HG03108 (cell line): ENCODE data around the gene ABCF2.
A peak's percentile ranks its signal among the peaks of the same experiment; 100 is the strongest.

Source experiments
- ATAC-seq: cut with Tn5 transposase; IDR thresholded peaks from one replicate; pipeline ENCODE4 v1.9.1; 2021; ENCODE audit warnings: moderate library complexity; ENCODE audit not compliant: unreplicated experiment

ABCF2 gene

DNA sequence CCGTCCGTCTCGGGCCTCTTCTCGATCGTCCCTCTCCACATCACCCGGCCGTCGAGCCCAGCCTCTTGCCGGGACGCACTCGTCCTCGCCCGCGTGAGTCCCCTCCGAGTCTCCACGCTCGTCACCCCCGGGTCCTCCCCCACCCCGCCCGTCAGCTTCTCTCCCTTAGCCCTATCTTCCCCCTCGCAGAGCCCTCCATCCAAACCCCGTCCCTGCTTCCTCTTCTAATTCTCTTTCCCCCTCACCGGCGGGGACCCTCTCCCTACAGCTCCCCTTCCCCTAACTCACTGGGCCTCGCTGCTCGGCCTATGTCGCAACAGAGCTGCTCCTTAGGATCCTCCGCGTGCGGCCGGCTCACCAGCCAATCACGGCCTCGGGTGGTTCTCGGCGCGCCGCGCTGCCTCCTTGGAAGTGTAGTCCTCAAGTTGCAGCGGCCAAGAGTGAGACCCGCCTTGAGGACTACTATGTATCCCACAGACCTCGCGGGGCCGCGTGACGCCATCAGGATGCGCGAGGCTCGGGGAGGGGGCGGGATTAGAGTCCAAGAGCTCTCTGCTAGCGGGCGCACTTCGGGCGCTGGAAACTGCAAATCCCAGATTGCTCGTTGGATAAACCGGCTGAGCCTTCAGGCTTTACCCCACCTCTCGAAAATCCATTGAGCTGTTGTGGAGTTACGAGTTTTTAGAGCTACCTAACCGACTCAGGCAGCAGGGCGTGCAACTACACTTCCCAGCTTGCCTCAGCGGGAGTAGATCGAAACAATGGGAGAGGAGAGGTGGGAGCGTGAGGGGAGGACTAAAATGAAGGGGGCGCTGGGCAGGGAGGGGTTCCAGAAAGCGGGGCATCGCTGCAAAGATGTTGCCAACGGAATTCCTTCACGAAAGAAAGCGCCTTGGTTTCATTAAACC is at the start of gene ABCF2:
Gene ABCF2 (minus strand): TSS at position 331 of the 908 bp plus-strand sequence. CDS start 747 bp downstream, outside the sequence.
- ATAC-seq: peak; percentile 99

DNA sequence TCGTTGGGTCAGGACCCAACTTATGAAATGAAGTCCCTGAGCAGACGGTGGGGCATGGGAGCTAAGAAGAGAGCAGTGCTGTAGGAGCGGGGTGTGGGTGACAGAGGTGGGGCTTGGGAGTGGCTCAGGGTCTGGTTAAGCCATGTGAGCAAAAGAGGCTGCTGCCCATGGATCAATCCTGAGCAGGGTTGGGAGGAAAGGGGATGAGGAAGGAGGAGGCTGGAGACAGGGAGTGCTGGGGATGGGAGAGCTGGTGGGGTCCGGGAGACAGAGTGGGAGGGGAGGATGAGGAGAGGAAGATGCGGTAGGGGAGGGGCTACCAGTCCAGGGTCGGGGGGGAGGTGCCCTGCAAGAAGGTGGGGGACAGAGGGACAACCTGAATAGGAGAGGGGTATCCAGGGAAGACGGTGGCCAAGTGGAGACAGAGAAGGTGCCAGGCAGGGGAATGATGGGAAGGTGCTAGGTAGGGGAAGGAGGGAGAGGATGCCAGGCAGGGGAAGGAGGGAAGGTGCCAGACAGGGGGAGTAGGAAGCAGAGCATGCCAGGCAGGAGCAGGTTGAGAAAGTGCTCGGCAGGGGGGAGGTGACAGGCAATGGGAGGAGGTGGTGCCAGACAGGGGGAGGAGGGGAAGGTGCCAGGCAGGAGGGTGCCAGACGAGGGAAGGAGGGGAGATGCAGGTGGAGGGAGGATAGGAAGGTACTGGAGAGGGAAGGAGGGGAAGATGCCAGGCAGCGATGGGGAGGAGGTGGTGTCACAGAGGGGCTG is 49.0 kb upstream of the ABCF2 start:
- no peak for ATAC-seq

DNA sequence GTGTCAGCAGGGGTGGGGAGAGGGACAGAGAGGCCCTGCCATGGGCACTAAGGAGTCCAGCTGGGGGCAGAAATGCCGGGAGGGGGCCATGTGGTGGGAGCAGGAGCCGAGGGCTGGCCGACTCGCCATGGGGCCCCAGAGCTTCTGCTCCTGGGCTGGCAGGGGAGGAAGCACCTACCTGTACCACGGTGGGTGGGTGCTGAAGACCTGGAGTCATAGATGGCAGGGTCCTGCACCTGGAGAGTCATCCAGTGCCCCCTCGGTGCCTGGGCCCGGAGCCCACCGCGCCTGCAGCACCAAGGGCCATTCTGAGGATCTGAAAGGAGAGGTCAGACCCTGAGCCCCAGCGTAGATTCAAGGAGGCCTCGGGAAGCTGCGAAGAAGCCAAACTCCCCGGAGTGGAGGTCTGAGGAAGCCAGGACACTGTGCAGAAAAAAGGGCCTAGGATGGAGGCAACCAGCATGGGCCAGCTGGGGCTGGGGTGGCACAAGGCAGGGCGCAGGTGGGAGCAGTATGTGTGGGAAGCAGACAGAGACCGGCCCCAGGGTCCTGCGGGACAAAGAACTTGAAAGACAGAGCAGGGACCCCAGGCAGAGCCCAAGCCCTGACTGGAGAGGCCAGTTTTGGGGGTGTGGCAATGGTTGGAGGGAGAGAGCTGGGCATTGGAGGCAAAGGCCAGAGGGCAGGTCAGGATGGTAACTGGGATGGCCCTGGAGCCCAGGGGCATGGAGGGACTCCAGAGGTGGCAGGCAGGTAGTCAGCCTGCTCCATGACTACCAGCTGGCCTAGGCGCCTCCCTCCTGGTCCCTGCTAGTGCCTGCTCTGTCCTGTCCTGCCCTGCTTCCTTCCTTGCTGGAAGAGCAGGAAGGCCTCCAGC is 48.2 kb upstream of the ABCF2 start:
- no peak for ATAC-seq

DNA sequence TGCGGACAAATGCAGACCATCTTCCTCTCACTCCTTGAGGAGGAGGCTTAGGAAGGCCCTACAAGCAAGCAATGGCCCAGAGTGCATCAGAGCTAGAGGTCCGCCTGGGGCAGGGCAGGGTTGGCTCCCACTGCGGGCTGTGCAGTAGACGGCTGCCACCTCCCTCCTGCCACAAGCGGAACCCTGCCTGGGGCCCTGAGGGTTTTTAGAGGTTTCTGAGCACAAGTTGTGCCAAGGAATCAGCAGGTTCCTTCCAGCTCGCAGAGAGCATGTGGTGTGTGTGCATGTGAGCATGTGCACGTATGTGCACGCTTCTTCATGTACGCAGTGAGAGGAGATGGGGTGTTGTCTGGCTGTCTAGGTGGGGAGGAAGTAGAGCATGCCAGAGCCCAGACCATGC is 47.4 kb upstream of the ABCF2 start:
- no peak for ATAC-seq

DNA sequence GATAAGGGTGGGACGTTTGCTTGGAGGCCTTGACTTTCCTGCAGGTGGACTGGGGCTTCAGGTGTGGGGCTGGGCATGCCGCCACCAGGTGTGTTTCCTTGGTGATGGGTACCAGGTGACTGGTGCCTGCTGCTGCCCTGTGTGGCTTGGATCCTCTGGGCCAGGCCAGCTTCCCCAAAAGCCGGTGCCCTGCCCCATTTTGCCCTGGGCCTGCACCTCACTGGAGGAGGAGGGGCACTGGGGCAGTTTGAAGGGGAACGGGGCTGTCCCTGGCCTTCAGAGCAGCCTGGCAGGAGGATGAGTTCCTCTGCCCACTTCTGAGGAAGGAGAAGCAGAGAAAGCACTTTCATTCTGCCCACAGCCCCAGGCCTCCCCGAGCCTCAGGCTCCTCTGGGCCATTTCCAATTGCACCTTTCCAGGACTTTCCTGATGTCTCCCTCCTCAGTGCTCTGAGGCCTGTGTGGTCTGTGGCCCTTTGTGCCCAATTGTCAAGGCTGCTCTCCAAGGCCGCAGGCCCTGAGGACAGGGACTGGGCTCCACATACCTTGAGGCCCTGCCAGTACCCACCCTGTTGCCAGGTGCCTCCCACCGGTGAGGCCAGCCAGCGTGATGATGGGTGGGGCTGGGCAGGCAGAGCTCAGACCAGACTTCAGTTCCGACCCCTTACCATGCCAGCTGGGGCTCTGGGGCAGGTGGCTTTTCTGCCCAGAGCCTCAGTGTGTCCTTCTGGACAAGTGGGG is 46.8 kb upstream of the ABCF2 start:
- no peak for ATAC-seq

DNA sequence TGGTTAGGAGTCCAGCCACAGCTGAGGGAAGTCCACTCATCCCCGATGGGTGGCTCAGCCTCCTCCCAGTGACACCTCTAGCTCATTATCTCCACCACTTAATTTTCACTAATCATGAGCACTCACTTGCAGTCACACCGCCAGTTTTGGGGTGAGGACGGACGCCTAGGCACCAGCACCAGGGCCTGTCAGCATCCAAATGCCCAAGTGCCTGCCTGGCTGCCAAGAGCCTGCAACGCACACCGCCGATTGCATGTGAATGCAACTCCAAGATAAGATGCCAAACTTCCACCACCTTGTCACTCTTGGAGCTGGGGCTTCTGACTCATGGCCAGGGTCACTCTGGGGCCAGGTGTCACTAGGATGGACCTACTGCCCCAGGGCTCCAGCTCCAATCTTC is 45.9 kb upstream of the ABCF2 start:
- no peak for ATAC-seq

DNA sequence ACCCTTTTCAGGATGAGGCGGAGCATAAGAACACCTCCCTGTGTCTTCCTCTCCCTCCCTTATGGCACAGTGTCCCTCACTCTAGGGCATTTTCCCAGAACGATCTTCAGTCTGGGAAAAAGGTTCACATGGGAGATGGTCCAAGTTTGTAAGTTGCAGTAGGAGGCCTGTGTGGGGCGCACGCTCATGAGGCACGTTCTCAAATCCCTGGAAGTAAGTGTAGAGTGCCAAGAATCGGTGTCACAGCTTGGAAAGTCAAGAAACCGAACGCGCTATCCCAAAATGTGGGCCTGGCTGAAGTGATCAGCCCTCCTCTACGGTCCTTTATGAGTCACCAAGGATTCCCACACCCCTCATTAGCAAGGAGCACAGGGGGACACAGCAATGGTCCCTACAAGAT is 45.4 kb upstream of the ABCF2 start:
- no peak for ATAC-seq

DNA sequence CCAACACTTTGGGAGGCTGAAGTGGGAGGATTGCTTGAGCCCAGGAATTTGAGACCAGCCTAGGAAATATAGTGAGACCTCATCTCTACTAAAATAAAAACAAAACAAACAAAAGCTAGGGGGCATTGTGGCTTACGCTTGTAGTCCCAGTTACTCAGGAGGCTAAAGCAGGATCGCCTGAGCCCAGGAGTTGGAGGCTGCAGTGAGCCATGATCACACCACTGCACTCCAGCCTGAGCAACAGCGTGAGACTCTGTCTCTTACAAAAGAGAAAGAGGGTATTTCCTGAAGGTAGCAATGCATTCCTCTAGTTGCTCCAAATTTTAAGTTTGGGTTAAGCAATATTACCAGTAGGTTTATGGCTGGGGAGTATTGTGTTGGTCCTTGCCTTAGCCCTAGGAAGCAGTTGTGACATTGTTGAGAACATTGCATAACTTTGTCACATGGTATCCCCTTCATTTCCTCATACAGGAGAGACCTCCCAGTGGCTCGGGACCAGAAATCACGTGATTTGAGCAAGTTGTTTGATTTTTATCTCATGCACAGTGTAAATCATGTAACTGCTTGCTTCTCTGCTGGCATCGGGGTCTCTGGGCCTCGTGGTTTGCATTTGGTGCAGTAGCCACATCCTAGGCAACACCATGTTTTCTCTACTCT is 44.8 kb upstream of the ABCF2 start:
- ATAC-seq: no peak

DNA sequence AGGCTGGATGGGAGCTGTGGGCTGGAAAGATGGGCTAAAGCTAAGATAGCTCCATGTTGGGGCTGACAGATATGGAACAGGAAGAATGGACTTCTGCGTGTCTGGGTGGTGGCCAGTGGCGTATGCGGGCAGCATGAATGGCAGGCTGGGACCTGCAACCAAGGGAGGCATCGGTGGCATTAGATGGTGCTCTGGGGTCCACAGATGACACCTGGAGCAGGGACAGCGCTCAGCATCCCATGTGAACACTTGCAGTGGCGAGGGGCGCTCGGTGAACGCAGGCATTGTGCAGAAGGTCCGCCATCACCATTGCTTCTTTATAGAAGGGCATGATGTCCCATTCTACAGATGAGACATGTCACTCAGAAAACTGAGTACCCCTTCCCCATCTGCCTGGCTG is 42.5 kb upstream of the ABCF2 start:
- ATAC-seq: no peak

DNA sequence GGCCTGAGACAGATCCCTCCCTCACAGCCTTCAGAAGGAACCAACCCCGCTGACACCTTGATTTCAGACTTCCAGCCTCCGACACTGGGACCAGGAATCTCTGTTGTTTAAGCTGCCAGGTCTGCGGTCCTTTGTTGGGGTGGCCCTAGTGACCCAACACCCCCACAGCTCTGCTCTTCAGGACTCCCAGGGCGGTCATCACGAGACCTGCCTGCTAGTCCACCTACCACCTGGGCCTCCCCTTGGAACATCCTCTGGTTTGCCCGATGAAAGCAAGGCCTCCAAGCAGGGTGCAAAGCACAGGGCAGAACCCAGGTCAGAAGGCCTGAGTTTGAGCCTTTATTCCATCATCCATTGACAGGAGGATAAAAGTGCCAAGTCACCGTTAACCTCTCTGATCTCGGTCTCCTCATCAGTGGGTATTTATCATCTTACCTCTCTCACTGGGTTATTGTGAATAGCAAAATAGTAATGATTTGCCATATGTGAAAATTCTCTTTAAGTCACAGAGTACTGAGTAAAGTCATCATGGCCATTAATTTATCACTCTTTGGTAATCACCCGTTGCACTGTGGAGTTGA is 38.4 kb upstream of the ABCF2 start:
- no peak for ATAC-seq

DNA sequence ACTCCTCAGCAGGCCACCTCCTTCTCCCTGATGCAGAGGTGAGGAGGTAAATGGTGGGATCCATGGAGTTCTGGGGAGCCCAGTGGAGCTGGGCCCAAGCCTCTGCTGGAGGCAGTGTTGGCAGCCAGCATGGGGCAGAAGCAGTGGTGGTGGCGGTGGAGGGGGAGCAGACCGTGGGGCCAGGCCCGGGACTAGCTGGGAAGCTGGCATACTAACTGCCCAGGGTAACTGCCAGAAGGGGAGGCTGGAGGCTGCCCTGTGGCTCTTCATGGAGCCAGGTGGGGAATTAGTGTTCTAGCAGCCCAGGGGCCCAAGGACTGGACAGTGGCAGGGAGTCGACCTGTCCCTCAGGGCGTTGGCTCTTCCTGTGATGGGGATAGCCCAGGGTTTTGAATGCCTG is 37.6 kb upstream of the ABCF2 start:
- no peak for ATAC-seq

DNA sequence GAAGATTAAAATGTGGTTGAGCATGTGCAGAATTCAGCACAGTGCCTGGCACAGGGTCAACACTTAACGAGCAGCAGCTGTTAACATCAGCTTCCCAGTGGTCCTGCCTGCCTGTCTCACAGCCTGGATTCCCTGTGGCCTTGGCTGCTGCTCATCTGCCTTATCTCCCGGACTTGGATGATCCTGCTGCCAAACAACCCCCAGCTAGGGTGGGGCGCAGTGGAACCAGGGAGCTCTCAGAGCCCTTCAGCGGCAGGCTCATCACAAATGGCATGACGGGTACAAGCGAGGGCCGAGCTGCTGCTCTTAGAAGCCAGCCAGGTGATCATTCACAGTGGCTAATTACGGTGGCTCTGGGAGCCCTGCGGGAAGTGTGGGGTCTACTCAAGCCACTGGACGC is 34.5 kb upstream of the ABCF2 start:
- ATAC-seq: no peak

DNA sequence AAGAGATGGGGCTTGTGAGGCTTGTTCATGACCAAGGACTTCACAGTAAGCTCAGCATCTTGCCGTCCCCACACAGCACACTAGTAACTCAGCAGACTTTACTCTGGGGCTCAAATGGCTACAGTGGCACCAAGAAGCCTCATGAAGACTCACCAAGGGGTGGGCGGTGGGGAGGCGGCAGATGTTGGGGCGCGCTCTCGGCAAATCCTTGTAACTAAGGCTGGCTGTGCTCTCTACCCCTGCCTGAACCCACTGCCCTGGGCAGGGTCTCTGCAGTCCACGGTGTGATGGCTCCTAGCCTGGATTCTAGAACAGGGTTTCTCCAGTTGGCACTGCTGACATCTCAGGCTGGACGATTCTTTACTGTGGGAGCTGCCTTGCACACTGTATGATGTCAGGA is 33.9 kb upstream of the ABCF2 start:
- no peak for ATAC-seq

DNA sequence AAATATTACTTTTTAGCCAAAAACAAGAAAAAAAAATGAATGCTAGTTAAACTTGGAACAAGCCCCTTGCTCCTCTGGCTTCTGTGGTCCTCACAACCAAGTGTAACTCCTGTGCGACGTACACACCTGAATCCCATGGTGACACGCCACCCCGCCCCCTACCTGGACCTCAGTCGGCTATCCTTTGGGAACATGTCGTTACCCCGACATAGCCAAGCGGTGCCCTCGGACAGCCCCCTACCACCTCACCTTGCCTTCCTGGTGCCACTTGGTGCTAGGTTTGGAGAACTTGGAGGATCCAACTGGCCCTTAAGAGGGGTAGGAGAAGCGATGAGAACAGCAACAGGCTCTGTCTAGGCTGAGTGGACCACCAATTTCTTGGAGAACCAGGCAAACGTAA is 33.5 kb upstream of the ABCF2 start:
- no peak for ATAC-seq

DNA sequence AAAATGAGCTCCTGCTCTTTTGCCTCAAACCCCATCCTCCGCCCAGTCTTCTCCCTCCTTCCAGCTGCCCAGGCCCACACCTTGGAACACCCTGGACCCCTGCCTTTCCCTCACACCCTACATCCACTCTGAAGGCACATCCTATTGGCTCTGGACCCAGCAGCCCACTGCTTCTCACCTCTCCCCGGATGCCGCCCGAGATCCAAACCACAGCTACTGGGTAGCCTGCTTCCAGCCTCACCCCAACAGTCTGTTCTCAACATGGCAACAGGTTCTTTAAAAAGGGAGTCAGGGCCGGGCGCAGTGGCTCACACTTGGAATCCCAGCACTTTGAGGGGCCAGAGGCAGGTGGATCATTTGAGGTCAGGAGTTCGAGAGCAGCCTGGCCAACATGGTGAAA is 31.0 kb upstream of the ABCF2 start:
- ATAC-seq: no peak

DNA sequence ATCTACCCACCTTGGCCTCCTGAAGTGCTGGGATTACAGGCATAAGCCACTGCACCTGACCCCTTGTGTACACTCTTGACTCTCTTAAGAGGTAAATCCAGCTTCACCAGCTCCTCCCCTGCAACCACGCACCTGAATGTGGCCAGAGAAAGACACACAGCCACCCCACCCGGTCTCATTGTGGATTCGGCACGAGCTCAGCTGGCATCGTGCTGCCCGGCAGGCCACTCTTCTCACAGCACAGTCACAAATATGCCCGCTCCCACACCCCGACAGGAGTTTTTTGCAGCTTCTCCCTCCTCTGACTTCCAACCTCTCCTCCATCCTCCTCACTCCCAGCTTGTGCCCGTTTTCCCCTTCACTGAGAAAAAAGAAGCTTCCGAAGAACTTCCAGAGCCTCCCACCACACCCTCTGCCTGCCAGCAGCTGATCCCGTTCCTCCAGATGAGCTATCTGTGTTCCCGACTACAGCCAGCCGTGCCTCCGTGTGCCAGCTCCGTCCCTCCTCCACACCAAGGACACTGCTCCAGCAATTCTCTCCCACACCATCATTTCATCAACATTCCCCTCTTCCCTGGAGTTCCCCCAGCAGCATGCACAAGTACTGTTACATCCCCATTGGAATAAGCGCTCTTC is 29.5 kb upstream of the ABCF2 start:
- no peak for ATAC-seq

DNA sequence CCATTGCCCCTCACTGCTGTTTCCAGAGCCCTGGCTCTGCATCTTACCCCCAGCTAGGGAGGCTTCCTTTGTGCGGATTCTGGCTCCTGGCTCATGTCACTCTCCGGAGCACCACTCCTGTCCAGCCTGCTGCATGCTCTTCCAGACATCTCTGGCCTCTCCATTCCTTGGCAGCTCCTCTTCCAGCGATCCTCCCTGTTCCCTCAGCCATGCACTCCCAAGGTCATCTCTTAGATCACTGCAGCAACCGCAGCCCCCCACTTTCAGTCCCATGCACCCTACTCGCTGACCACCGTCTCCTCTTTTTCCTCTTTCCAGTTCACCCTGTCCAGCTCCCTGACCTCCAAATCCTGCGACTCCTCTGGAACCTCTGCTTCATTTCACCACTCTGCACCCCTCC is 28.4 kb upstream of the ABCF2 start:
- no peak for ATAC-seq

DNA sequence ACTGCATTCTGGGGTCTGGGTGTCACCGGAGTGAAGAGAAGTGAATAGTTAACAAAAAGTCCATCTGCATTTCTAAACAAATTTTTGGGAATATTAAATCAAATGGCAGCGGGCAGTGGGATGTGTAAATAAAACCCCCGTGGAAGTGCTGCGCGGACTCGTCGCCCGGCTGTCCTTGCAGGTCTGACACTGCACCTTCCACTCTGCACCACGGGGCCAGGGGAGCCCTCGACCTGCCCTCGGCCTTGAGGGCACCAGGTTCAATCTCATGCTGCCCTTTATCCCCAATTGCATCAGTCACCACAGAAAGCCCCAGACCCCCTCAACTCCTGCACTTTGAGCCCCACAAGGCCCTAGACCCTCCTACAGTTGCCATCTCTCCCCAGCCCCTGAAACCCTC is 27.8 kb upstream of the ABCF2 start:
- ATAC-seq: no peak

DNA sequence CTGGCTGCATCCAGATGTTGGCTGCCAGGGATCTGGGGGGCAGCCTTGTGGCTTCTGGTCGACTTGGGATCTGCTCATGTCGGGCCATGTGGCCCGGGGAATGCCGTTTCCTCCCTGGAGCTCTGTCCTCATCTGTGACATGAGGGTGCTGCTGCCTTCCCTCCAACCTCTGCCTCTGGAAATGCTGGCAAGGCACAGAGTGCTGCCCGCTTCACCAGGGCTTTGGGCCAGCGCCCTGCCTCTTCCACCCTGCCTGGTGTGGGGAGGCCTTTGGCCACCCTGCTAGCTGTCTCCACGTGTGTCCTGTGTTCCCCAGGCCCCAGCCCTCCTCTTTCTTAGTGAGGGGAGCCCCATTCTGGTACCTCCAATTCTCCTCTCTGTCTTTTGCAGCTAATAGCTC is 27.3 kb upstream of the ABCF2 start:
- no peak for ATAC-seq
